ENCODE data around the gene MAN2A2. TPM values are rescaled to one million over a fixed set of nuclear protein-coding genes. Genes with fewer than 3 reads are reported as not detected.

Gene MAN2A2
- total RNA-seq, 1 donor from 2014 or later = 18.5 TPM

DNA sequence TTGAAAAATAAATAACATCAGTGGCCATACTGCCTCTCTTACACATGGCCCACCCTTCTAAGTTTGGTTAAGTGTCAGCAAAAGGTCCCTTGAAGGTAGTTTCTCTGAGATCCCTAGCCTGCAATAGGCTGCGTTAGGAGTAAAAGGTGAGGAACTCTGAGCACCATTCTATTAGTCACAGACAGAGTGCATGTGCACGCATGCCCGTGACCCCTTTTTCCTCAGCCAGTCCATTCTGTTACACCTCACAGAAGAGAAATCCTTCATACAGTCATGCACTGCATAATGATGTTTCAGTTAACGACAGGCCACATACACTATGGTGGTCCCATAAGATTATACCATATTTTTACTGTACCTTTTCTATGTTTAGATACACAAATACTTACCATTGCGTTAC is 64.1 kb downstream of the MAN2A2 start:
- Mint-ChIP-seq H3K27ac (ENCODE audit: unreplicated experiment) (no peak overlapping the region), H3K4me1 (ENCODE audit: low read depth, unreplicated experiment) (no peaks in the 10 kb centered on the region), H3K9me3 (ENCODE audit: unreplicated experiment) (no peaks in the 10 kb centered on the region), H3K36me3 (ENCODE audit: low read depth, unreplicated experiment) (peaks cover 2% of the 10 kb centered on the region), H3K27me3 (ENCODE audit: low read depth, unreplicated experiment) (no peaks in the 10 kb centered on the region), H3K4me3 (ENCODE audit: unreplicated experiment) (no peak overlapping the region)
- Histone ChIP-seq H3K79me2 (ENCODE audit: insufficient read depth, low read length) (no peaks in the 10 kb centered on the region), H3K4me3 (ENCODE audit: insufficient read depth, low read depth, low read length) (no peak overlapping the region), H2AFZ (ENCODE audit: low read depth, low read length) (no peak overlapping the region), H3K27ac (ENCODE audit: low read depth, low read length) (no peak overlapping the region), H3K27me3 (ENCODE audit: insufficient read depth, low read length) (no peaks in the 10 kb centered on the region), H3K9me3 (ENCODE audit: insufficient read depth, low read depth, low read length) (no peaks in the 10 kb centered on the region), H3K4me1 (ENCODE audit: insufficient read depth, low read length) (no peaks in the 10 kb centered on the region), H3K4me2 (ENCODE audit: low read length) (no peak overlapping the region), H3K36me3 (ENCODE audit: insufficient read depth, low read length) (peaks cover 39% of the 10 kb centered on the region), H3K9ac (ENCODE audit: low read length) (no peak overlapping the region), H4K20me1 (ENCODE audit: insufficient read depth, low read length) (peaks cover 11% of the 10 kb centered on the region)
- TF ChIP-seq, protein P1, sequence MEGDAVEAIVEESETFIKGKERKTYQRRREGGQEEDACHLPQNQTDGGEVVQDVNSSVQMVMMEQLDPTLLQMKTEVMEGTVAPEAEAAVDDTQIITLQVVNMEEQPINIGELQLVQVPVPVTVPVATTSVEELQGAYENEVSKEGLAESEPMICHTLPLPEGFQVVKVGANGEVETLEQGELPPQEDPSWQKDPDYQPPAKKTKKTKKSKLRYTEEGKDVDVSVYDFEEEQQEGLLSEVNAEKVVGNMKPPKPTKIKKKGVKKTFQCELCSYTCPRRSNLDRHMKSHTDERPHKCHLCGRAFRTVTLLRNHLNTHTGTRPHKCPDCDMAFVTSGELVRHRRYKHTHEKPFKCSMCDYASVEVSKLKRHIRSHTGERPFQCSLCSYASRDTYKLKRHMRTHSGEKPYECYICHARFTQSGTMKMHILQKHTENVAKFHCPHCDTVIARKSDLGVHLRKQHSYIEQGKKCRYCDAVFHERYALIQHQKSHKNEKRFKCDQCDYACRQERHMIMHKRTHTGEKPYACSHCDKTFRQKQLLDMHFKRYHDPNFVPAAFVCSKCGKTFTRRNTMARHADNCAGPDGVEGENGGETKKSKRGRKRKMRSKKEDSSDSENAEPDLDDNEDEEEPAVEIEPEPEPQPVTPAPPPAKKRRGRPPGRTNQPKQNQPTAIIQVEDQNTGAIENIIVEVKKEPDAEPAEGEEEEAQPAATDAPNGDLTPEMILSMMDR (IDR thresholded peaks at IDR 0.05; ENCODE audit: insufficient read depth, low read depth, low read length) = no peak
- no peak for TF ChIP-seq EZH2 (IDR thresholded peaks at IDR 0.05; ENCODE audit: insufficient read depth, low read length)
- DNase-seq (ENCODE audit: low read depth) (no peak), FAIRE-seq (no peak)

DNA sequence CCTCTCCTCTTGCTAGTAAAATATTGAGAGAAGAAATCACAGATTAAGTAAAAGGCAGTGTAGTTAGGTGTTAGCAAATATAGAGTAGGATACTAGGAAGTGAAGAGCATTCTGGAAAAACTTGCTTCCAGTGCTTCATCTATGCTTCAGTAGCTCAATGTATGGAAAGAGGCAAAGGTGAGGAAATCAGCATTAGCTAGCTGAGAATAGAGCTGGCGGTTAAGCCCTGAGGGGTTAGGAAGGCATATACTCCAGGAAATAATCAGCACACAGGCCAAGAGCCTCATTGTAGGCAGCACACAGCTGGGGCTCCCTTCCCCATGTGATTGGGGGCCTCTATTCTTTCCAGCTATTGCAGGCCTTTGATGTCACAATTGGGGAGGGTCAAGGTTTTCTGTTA is 65.3 kb downstream of the MAN2A2 start:
- no peaks in the 10 kb centered on the region for H3K9me3 ChIP-seq (ENCODE audit: insufficient read depth, low read depth, low read length)
- H3K4me3 ChIP-seq (ENCODE audit: insufficient read depth, low read depth, low read length) = no peak overlapping the region
- H3K27ac ChIP-seq (ENCODE audit: low read depth, low read length) = no peak overlapping the region
- Mint-ChIP-seq H3K9me3 (ENCODE audit: unreplicated experiment) (no peaks in the 10 kb centered on the region), H3K4me1 (ENCODE audit: low read depth, unreplicated experiment) (no peaks in the 10 kb centered on the region), H3K27me3 (ENCODE audit: low read depth, unreplicated experiment) (no peaks in the 10 kb centered on the region), H3K27ac (ENCODE audit: unreplicated experiment) (no peak overlapping the region), H3K4me3 (ENCODE audit: unreplicated experiment) (no peak overlapping the region), H3K36me3 (ENCODE audit: low read depth, unreplicated experiment) (peaks cover 2% of the 10 kb centered on the region)
- FAIRE-seq = no peak
- peaks cover 11% of the 10 kb centered on the region for H4K20me1 ChIP-seq (ENCODE audit: insufficient read depth, low read length)
- H3K79me2 ChIP-seq (ENCODE audit: insufficient read depth, low read length) = no peaks in the 10 kb centered on the region
- H3K4me2 ChIP-seq (ENCODE audit: low read length) = no peak overlapping the region
- H2AFZ ChIP-seq (ENCODE audit: low read depth, low read length) = no peak overlapping the region
- peaks cover 36% of the 10 kb centered on the region for H3K36me3 ChIP-seq (ENCODE audit: insufficient read depth, low read length)
- no peaks in the 10 kb centered on the region for H3K27me3 ChIP-seq (ENCODE audit: insufficient read depth, low read length)
- no peak for TF ChIP-seq EZH2 (IDR thresholded peaks at IDR 0.05; ENCODE audit: insufficient read depth, low read length)
- TF ChIP-seq, protein P1 (IDR thresholded peaks at IDR 0.05; ENCODE audit: insufficient read depth, low read depth, low read length) = no peak
- H3K9ac ChIP-seq (ENCODE audit: low read length) = no peak overlapping the region
- H3K4me1 ChIP-seq (ENCODE audit: insufficient read depth, low read length) = no peaks in the 10 kb centered on the region
- DNase-seq (ENCODE audit: low read depth) = no peak

DNA sequence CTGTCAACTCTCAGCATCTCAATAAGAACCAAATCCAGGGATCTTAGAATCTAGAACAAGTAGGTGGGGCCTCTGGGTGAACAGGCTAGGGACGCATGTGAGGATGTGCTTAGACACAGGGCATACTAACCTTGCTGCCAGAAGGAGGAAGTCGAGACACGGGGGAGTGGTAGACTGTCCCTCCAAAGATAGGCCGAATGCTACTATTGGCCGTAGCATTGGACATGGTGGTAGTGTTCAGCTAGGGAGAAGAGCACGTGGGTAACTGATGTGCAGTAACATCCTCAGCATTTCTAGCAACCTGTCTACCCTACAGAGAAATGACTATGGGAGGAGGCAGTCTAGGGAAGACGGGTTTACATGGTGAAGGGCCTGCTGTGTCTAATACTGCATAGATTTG is 67.2 kb downstream of the MAN2A2 start:
- peaks cover 38% of the 10 kb centered on the region for H3K36me3 ChIP-seq (ENCODE audit: insufficient read depth, low read length)
- DNase-seq (ENCODE audit: low read depth) (no peak), FAIRE-seq (no peak)
- no peak overlapping the region for H3K27ac ChIP-seq (ENCODE audit: low read depth, low read length)
- Mint-ChIP-seq H3K36me3 (ENCODE audit: low read depth, unreplicated experiment) (peaks cover 2% of the 10 kb centered on the region), H3K9me3 (ENCODE audit: unreplicated experiment) (no peaks in the 10 kb centered on the region), H3K27me3 (ENCODE audit: low read depth, unreplicated experiment) (no peaks in the 10 kb centered on the region), H3K4me1 (ENCODE audit: low read depth, unreplicated experiment) (no peaks in the 10 kb centered on the region), H3K27ac (ENCODE audit: unreplicated experiment) (no peak overlapping the region), H3K4me3 (ENCODE audit: unreplicated experiment) (no peak overlapping the region)
- no peaks in the 10 kb centered on the region for H3K4me1 ChIP-seq (ENCODE audit: insufficient read depth, low read length)
- no peak overlapping the region for H2AFZ ChIP-seq (ENCODE audit: low read depth, low read length)
- no peaks in the 10 kb centered on the region for H3K9me3 ChIP-seq (ENCODE audit: insufficient read depth, low read depth, low read length)
- H3K9ac ChIP-seq (ENCODE audit: low read length) = no peak overlapping the region
- H3K79me2 ChIP-seq (ENCODE audit: insufficient read depth, low read length) = no peaks in the 10 kb centered on the region
- H3K4me3 ChIP-seq (ENCODE audit: insufficient read depth, low read depth, low read length) = no peak overlapping the region
- no peak overlapping the region for H3K4me2 ChIP-seq (ENCODE audit: low read length)
- TF ChIP-seq, protein P1 (IDR thresholded peaks at IDR 0.05; ENCODE audit: insufficient read depth, low read depth, low read length) = no peak
- H4K20me1 ChIP-seq (ENCODE audit: insufficient read depth, low read length) = peaks cover 11% of the 10 kb centered on the region
- no peaks in the 10 kb centered on the region for H3K27me3 ChIP-seq (ENCODE audit: insufficient read depth, low read length)
